ENCODE data around the gene AKTIP. TPM values are rescaled to one million over a fixed set of nuclear protein-coding genes. Genes with fewer than 3 reads are reported as not detected.

The AKTIP gene
- total RNA-seq, 3 donors from 2014 or later = 28.1 to 54.4 (median 37.6) TPM

GRCh38 chr16:53484542-53484941 lies 18.5 kb downstream of the AKTIP start:
- no peaks in the 10 kb centered on the region for H3K4me1 ChIP-seq (ENCODE audit: low read depth)
- no peaks in the 10 kb centered on the region for H3K9me3 ChIP-seq
- no peak overlapping the region for H3K4me3 ChIP-seq
- no peaks in the 10 kb centered on the region for H3K36me3 ChIP-seq (ENCODE audit: low read depth)
- intact Hi-C loops (cut with DNase I, micrococcal nuclease) = no loop called here
- DNase-seq (no peak), ATAC-seq (no peak)
- no peak for TF ChIP-seq CTCF (IDR thresholded peaks at IDR 0.05)

GRCh38 chr16:53482123-53482522 lies 20.9 kb downstream of the AKTIP start:
- DNase-seq (no peak), ATAC-seq (peak; percentile 29)
- H3K4me1 ChIP-seq (ENCODE audit: low read depth) = no peaks in the 10 kb centered on the region
- H3K4me3 ChIP-seq = no peak overlapping the region
- intact Hi-C loops (cut with DNase I, micrococcal nuclease) = no loop called here
- no peaks in the 10 kb centered on the region for H3K9me3 ChIP-seq
- no peaks in the 10 kb centered on the region for H3K36me3 ChIP-seq (ENCODE audit: low read depth)
- no peak for TF ChIP-seq CTCF (IDR thresholded peaks at IDR 0.05)

GRCh38 chr16:53480394-53480793 lies 22.6 kb downstream of the AKTIP start:
- H3K36me3 ChIP-seq (ENCODE audit: low read depth) = no peaks in the 10 kb centered on the region
- intact Hi-C loops (cut with DNase I, micrococcal nuclease) = no loop called here
- ATAC-seq = no peak
- no peak for TF ChIP-seq CTCF (IDR thresholded peaks at IDR 0.05)
- H3K4me3 ChIP-seq = no peak overlapping the region
- H3K4me1 ChIP-seq (ENCODE audit: low read depth) = no peaks in the 10 kb centered on the region
- H3K9me3 ChIP-seq = no peaks in the 10 kb centered on the region
- DNase-seq = no peak

GRCh38 chr16:53478965-53479364 lies 24.0 kb downstream of the AKTIP start:
- no peak for TF ChIP-seq CTCF (IDR thresholded peaks at IDR 0.05)
- H3K36me3 ChIP-seq (ENCODE audit: low read depth) = no peaks in the 10 kb centered on the region
- intact Hi-C loops (cut with DNase I, micrococcal nuclease) = no loop called here

GRCh38 chr16:53476867-53477266 lies 26.1 kb downstream of the AKTIP start:
- no peak for DNase-seq
- no peaks in the 10 kb centered on the region for H3K4me1 ChIP-seq (ENCODE audit: low read depth)

More at GRCh38 chr16:53478965-53479364, 24.0 kb downstream of the AKTIP start:
- no peak for ATAC-seq
- Histone ChIP-seq H3K4me1 (ENCODE audit: low read depth) (no peaks in the 10 kb centered on the region), H3K4me3 (no peak overlapping the region), H3K9me3 (no peaks in the 10 kb centered on the region)
- DNase-seq = no peak

More at GRCh38 chr16:53476867-53477266, 26.1 kb downstream of the AKTIP start:
- intact Hi-C loops (cut with DNase I, micrococcal nuclease) = no loop called here
- no peak for ATAC-seq
- Histone ChIP-seq H3K9me3 (no peaks in the 10 kb centered on the region), H3K4me3 (no peak overlapping the region), H3K36me3 (ENCODE audit: low read depth) (no peaks in the 10 kb centered on the region)
- no peak for TF ChIP-seq CTCF (IDR thresholded peaks at IDR 0.05)
